GM12891 (cell line): ENCODE results near the gene VWDE.

Source experiments
- PAX5 ChIP-seq: IDR thresholded peaks from 2 replicates; pipeline ENCODE4 v1.6.1; 2011; ENCODE audit warnings: low read length, moderate library complexity, mild to moderate bottlenecking; ENCODE audit not compliant: insufficient read depth, severe bottlenecking
- POLR2A ChIP-seq: IDR thresholded peaks from 2 replicates; pipeline ENCODE4 v1.6.1; 2011; ENCODE audit warnings: low read depth, low read length, control low read depth
- POLR2AphosphoS5 ChIP-seq: IDR thresholded peaks from 2 replicates; pipeline ENCODE4 v1.6.1; 2011; ENCODE audit warnings: low read depth, low read length, control low read depth
- POU2F2 ChIP-seq: IDR thresholded peaks from 2 replicates; pipeline ENCODE4 v1.6.1; 2011; ENCODE audit warnings: low read depth, mild to moderate bottlenecking, control low read depth, low read length, moderate library complexity
- SPI1 ChIP-seq: IDR thresholded peaks from 2 replicates; pipeline ENCODE4 v1.6.1; 2011; ENCODE audit warnings: low read depth, low read length, control low read depth
- TAF1 ChIP-seq: IDR thresholded peaks from 2 replicates; pipeline ENCODE4 v1.6.1; 2011; ENCODE audit warnings: low read depth, low read length, control low read depth

GRCh38 chr7:12434012-12434642, 30.5 kb upstream of the VWDE start:
- TF ChIP-seq TAF1, result no peak
- TF ChIP-seq POLR2AphosphoS5, result no peak
- TF ChIP-seq POLR2A, result no peak
- TF ChIP-seq PAX5, result no peak
- TF ChIP-seq SPI1, result no peak
- TF ChIP-seq POU2F2, result no peak
